ACC112 (cell line): ENCODE data around the gene HMGCS2.

ENCODE experiments used
- H2AFZ ChIP-seq: fragments of 200-600 bp; sonication (generic); one replicate; pipeline ENCODE4 v1.6.0; 2017; ENCODE audit warnings: antibody characterized with exemption, low read length; ENCODE audit not compliant: unreplicated experiment
- H3K27ac ChIP-seq: fragments of 200-600 bp; sonication (generic); 2 replicates; pipeline ENCODE4 v1.5.1; 2014; ENCODE audit warnings: low read depth, mild to moderate bottlenecking, antibody characterized with exemption, low read length, moderate library complexity
- H3K27me3 ChIP-seq: fragments of 200-600 bp; sonication (generic); 2 replicates; pipeline ENCODE4 v1.6.1; 2014; ENCODE audit warnings: mild to moderate bottlenecking, antibody characterized with exemption, low read length, moderate library complexity, mixed read lengths; ENCODE audit not compliant: insufficient read depth
- H3K36me3 ChIP-seq: fragments of 200-600 bp; sonication (generic); 2 replicates; pipeline ENCODE4 v1.6.1; 2016; ENCODE audit warnings: mild to moderate bottlenecking, antibody characterized with exemption, low read length, moderate library complexity, mixed read lengths; ENCODE audit not compliant: insufficient read depth
- H3K4me1 ChIP-seq: fragments of 200-600 bp; sonication (generic); one replicate; pipeline ENCODE4 v1.6.1; 2016; ENCODE audit warnings: low read length, mixed read lengths; ENCODE audit not compliant: insufficient read depth, unreplicated experiment, control insufficient read depth
- H3K4me3 ChIP-seq: fragments of 200-600 bp; sonication (generic); 2 replicates; pipeline ENCODE4 v1.5.1; 2014; ENCODE audit warnings: mild to moderate bottlenecking, low read depth, low read length
- H3K79me2 ChIP-seq: fragments of 200-600 bp; sonication (generic); one replicate; pipeline ENCODE4 v1.6.0; 2016; ENCODE audit warnings: low read length; ENCODE audit not compliant: control insufficient read depth, unreplicated experiment, insufficient read depth

Gene HMGCS2

GRCh38 chr1:119731060-119731459, 37.6 kb downstream of the HMGCS2 start:
- no peaks in the 10 kb centered on the region for H3K4me1 ChIP-seq
- no peak overlapping the region for H3K4me3 ChIP-seq
- no peak overlapping the region for H3K27ac ChIP-seq
- no peak overlapping the region for H2AFZ ChIP-seq
- no peaks in the 10 kb centered on the region for H3K79me2 ChIP-seq
- H3K36me3 ChIP-seq = no peaks in the 10 kb centered on the region; the same call in 1 of the 2 replicates
- H3K27me3 ChIP-seq = no peaks in the 10 kb centered on the region

- H3K27ac ChIP-seq = no peak overlapping the region
- no peaks in the 10 kb centered on the region; the same call in 1 of the 2 replicates for H3K36me3 ChIP-seq
- no peaks in the 10 kb centered on the region for H3K79me2 ChIP-seq
- no peaks in the 10 kb centered on the region for H3K4me1 ChIP-seq
- no peak overlapping the region for H2AFZ ChIP-seq
- H3K27me3 ChIP-seq = no peaks in the 10 kb centered on the region
- no peak overlapping the region for H3K4me3 ChIP-seq
Observed at GRCh38 chr1:119729044-119729443, 39.7 kb downstream of the HMGCS2 start.

GRCh38 chr1:119727991-119728390, 40.7 kb downstream of the HMGCS2 start:
- no peaks in the 10 kb centered on the region for H3K79me2 ChIP-seq
- no peak overlapping the region for H3K4me3 ChIP-seq
- H2AFZ ChIP-seq = no peak overlapping the region
- H3K27ac ChIP-seq = no peak overlapping the region
- no peaks in the 10 kb centered on the region; the same call in 1 of the 2 replicates for H3K36me3 ChIP-seq
- H3K27me3 ChIP-seq = no peaks in the 10 kb centered on the region
- no peaks in the 10 kb centered on the region for H3K4me1 ChIP-seq

GRCh38 chr1:119725626-119726025, 43.1 kb downstream of the HMGCS2 start:
- no peak overlapping the region for H3K4me3 ChIP-seq
- H2AFZ ChIP-seq = no peak overlapping the region
- no peaks in the 10 kb centered on the region for H3K79me2 ChIP-seq
- H3K36me3 ChIP-seq = peaks cover 5% of the 10 kb centered on the region; the same call in 1 of the 2 replicates
- H3K27me3 ChIP-seq = no peaks in the 10 kb centered on the region
- no peaks in the 10 kb centered on the region for H3K4me1 ChIP-seq
- H3K27ac ChIP-seq = no peak overlapping the region

- H3K27me3 ChIP-seq = no peaks in the 10 kb centered on the region
- H3K4me3 ChIP-seq = no peak overlapping the region
- peaks cover 3% of the 10 kb centered on the region for H3K79me2 ChIP-seq
- H2AFZ ChIP-seq = no peak overlapping the region
- no peaks in the 10 kb centered on the region for H3K4me1 ChIP-seq
- peaks cover 5% of the 10 kb centered on the region; the same call in 1 of the 2 replicates for H3K36me3 ChIP-seq
- H3K27ac ChIP-seq = no peak overlapping the region
Observed at GRCh38 chr1:119724611-119725218, 44.0 kb downstream of the HMGCS2 start.

- peaks cover 24% of the 10 kb centered on the region for H3K79me2 ChIP-seq
- H3K36me3 ChIP-seq = peaks cover 5% of the 10 kb centered on the region; the same call in 1 of the 2 replicates
- H3K27me3 ChIP-seq = no peaks in the 10 kb centered on the region
- no peak overlapping the region for H2AFZ ChIP-seq
- H3K4me1 ChIP-seq = no peaks in the 10 kb centered on the region
- H3K4me3 ChIP-seq = no peak overlapping the region
- no peak overlapping the region for H3K27ac ChIP-seq
Observed at GRCh38 chr1:119721896-119722295, 46.8 kb downstream of the HMGCS2 start.

- Histone ChIP-seq H3K36me3 (peaks cover 5% of the 10 kb centered on the region; the same call in 1 of the 2 replicates), H3K79me2 (peaks cover 32% of the 10 kb centered on the region)
Observed at GRCh38 chr1:119720866-119721440, 47.8 kb downstream of the HMGCS2 start.

GRCh38 chr1:119718972-119719371, 49.7 kb downstream of the HMGCS2 start:
- H3K4me1 ChIP-seq = peaks cover 2% of the 10 kb centered on the region
- H3K79me2 ChIP-seq = peaks cover 48% of the 10 kb centered on the region
- no peak overlapping the region for H2AFZ ChIP-seq
- no peak overlapping the region for H3K27ac ChIP-seq
- H3K27me3 ChIP-seq = no peaks in the 10 kb centered on the region
- H3K36me3 ChIP-seq = 0 out of 2 replicates have a peak, but pooled peaks cover 5% of the 10 kb centered on the region
- H3K4me3 ChIP-seq = no peak overlapping the region

More at GRCh38 chr1:119720866-119721440, 47.8 kb downstream of the HMGCS2 start:
- no peaks in the 10 kb centered on the region for H3K27me3 ChIP-seq
- no peak overlapping the region for H3K4me3 ChIP-seq
- no peak overlapping the region for H2AFZ ChIP-seq
- H3K27ac ChIP-seq = no peak overlapping the region
- no peaks in the 10 kb centered on the region for H3K4me1 ChIP-seq

- H3K27ac ChIP-seq = no peak overlapping the region
- no peaks in the 10 kb centered on the region for H3K27me3 ChIP-seq
- no peak overlapping the region for H2AFZ ChIP-seq
- H3K36me3 ChIP-seq = 0 out of 2 replicates have a peak, but pooled peaks cover 5% of the 10 kb centered on the region
- H3K4me3 ChIP-seq = no peak overlapping the region
- peaks cover 54% of the 10 kb centered on the region for H3K79me2 ChIP-seq
- peaks cover 8% of the 10 kb centered on the region for H3K4me1 ChIP-seq
Observed at GRCh38 chr1:119718409-119718808, 50.3 kb downstream of the HMGCS2 start.

- H3K79me2 ChIP-seq = peaks cover 59% of the 10 kb centered on the region
- no peaks in the 10 kb centered on the region for H3K36me3 ChIP-seq
- H3K4me3 ChIP-seq = no peak overlapping the region
- H3K27me3 ChIP-seq = no peaks in the 10 kb centered on the region
- no peak overlapping the region for H3K27ac ChIP-seq
- H2AFZ ChIP-seq = no peak overlapping the region
- peaks cover 13% of the 10 kb centered on the region for H3K4me1 ChIP-seq
Observed at GRCh38 chr1:119715542-119715941, 53.2 kb downstream of the HMGCS2 start.

- peaks cover 55% of the 10 kb centered on the region for H3K79me2 ChIP-seq
- H3K27me3 ChIP-seq = no peaks in the 10 kb centered on the region; the same call in 1 of the 2 replicates
- no peak overlapping the region for H3K27ac ChIP-seq
- H3K4me1 ChIP-seq = peaks cover 13% of the 10 kb centered on the region
- peak overlapping the region; percentile 93; the same call in 1 of the 2 replicates for H3K4me3 ChIP-seq
- no peaks in the 10 kb centered on the region for H3K36me3 ChIP-seq
- no peak overlapping the region for H2AFZ ChIP-seq
Observed at GRCh38 chr1:119714583-119714982, 54.1 kb downstream of the HMGCS2 start.
